K562 (cell line): Measurements from ENCODE around the gene FMNL1. TPM values are rescaled to one million over a fixed set of nuclear protein-coding genes. Genes with fewer than 3 reads are reported as not detected.

Source experiments
- AFF1 ChIP-seq, 2 experiments: fragments of 450-650 bp; IDR thresholded peaks; 2 replicates each; pipeline ENCODE4 v1.6.1; 2018; ENCODE audit warnings: mild to moderate bottlenecking in 2 of 2, low read depth in 1 of 2; ENCODE audit not compliant: partially characterized antibody in 2 of 2
- ELF1 ChIP-seq: fragments of 200-800 bp; sonication (Bioruptor generic); IDR thresholded peaks from 2 replicates; pipeline ENCODE4 v1.6.1; 2016; ENCODE audit warnings: missing genetic modification characterization, missing compliant biosample characterization
- ETV1 ChIP-seq: fragments of 450-650 bp; conservative IDR thresholded peaks from 2 replicates; pipeline ENCODE4 v1.6.1; 2016; ENCODE audit warnings: missing genetic modification characterization, control low read depth, low read depth, missing compliant biosample characterization
- GABPB2 ChIP-seq: fragments of 250-450 bp; sonication (Bioruptor Pico); conservative IDR thresholded peaks from 2 replicates; pipeline ENCODE4 v1.5.1; 2021; ENCODE audit warnings: mild to moderate bottlenecking
- GTF2E2 ChIP-seq: fragments of 200-800 bp; sonication (Bioruptor generic); IDR thresholded peaks from 2 replicates; pipeline ENCODE4 v1.6.1; 2016; ENCODE audit warnings: missing genetic modification characterization, missing compliant biosample characterization
- NCOA6 ChIP-seq: fragments of 450-650 bp; IDR thresholded peaks from 2 replicates; pipeline ENCODE4 v1.6.1; 2017; ENCODE audit warnings: mild to moderate bottlenecking
- NFIC ChIP-seq: fragments of 450-650 bp; IDR thresholded peaks from 2 replicates; pipeline ENCODE4 v1.6.1; 2017; ENCODE audit warnings: mild to moderate bottlenecking, inconsistent platforms
- POLR2AphosphoS5 ChIP-seq: IDR thresholded peaks from 2 replicates; pipeline ENCODE4 v1.6.1; 2011; ENCODE audit warnings: mild to moderate bottlenecking, low read depth, low read length, moderate library complexity; ENCODE audit not compliant: control insufficient read depth, insufficient read depth
- POLR2H ChIP-seq: IDR thresholded peaks from 2 replicates; pipeline ENCODE4 v1.6.1; 2016; ENCODE audit warnings: missing genetic modification characterization, low read depth, mild to moderate bottlenecking, control low read depth, missing compliant biosample characterization, moderate library complexity
- SAFB ChIP-seq: fragments of 200-400 bp; formaldehyde crosslinking; IDR thresholded peaks from 2 replicates; pipeline ENCODE4 v1.6.1; 2017; ENCODE audit warnings: low read depth, low read length, borderline replicate concordance
- SLC30A9 ChIP-seq: fragments of 250-450 bp; sonication (Bioruptor Pico); IDR thresholded peaks from 2 replicates; pipeline ENCODE4 v1.8.0; 2022; ENCODE audit warnings: mild to moderate bottlenecking, moderate library complexity
- SMAD2 ChIP-seq: fragments of 150-350 bp; IDR thresholded peaks from 2 replicates; pipeline ENCODE4 v1.6.1; 2014; ENCODE audit warnings: low read depth, mild to moderate bottlenecking, low read length
- SP1 ChIP-seq: sonication (generic); formaldehyde crosslinking; IDR thresholded peaks from 2 replicates; pipeline ENCODE4 v1.8.1; 2022; ENCODE audit warnings: mild to moderate bottlenecking, missing genetic modification reagents
- SREBF2 ChIP-seq: sonication (generic); formaldehyde crosslinking; IDR thresholded peaks from 2 replicates; pipeline ENCODE4 v1.4.0; 2020; ENCODE audit warnings: mild to moderate bottlenecking, missing genetic modification reagents
- TBL1XR1 ChIP-seq, 2 experiments: IDR thresholded peaks; 2 replicates each; pipeline ENCODE4 v1.6.1; 2012; ENCODE audit warnings: improper control_type of control experiment in 2 of 2, low read length in 2 of 2, mild to moderate bottlenecking in 1 of 2
- ZNF143 ChIP-seq: sonication (generic); formaldehyde crosslinking; IDR thresholded peaks from 2 replicates; pipeline ENCODE4 v1.9.0; 2022; ENCODE audit warnings: mild to moderate bottlenecking, missing genetic modification reagents
- ZNF551 ChIP-seq: fragments of 250-450 bp; sonication (Bioruptor Pico); IDR thresholded peaks from 2 replicates; pipeline ENCODE4 v1.5.0; 2021; ENCODE audit warnings: mild to moderate bottlenecking, moderate library complexity
- ZNF586 ChIP-seq: fragments of 450-650 bp; formaldehyde crosslinking; conservative IDR thresholded peaks from 2 replicates; pipeline ENCODE4 v1.4.0; 2020; ENCODE audit warnings: mild to moderate bottlenecking, moderate library complexity
- polyA plus RNA-seq, 8 experiments: library from polyadenylated mRNA; depleted of rRNA in 4 of 8; stranded (reverse) in 5 of 8; unstranded in 3 of 8; fragments of >200 nt; fragmentation: Nextera tagmentation in 2 of 8; fragmentation: Illumina TruSeq in 1 of 8; extraction: Ambion mirVana in 2 of 8; extraction: Trizol in 1 of 8; gene quantifications; 2 replicates each; pipeline versions ENCODE4 v1.2.1 to v1.2.3, GENCODE V29; 2011 to 2014; ENCODE audit warnings: inconsistent platforms in 1 of 8, missing spikeins in 1 of 8
- total RNA-seq, 7 experiments: library from RNA; depleted of rRNA in 6 of 7; stranded (reverse); fragments of >200 nt in 6 of 7; fragmentation: Illumina TruSeq in 2 of 7; extraction: Trizol in 2 of 7; gene quantifications; 2 replicates each; pipeline versions ENCODE4 v1.2.1 to v1.2.3, GENCODE V29; 2011 to 2021; ENCODE audit warnings: low replicate concordance in 1 of 7
- TF ChIP-seq, protein P1 (sequence below), 2 experiments: fragments of 450-650 bp in 1 of 2; sonication (generic) in 1 of 2; formaldehyde crosslinking in 1 of 2; IDR thresholded peaks in 1 of 2; conservative IDR thresholded peaks in 1 of 2; 2 replicates each; pipeline versions ENCODE4 v1.6.1 to v1.8.1; 2016 to 2023; ENCODE audit warnings: mild to moderate bottlenecking in 2 of 2, moderate library complexity in 2 of 2, inconsistent platforms in 1 of 2, missing genetic modification reagents in 1 of 2

The FMNL1 gene
- total and polyA plus RNA-seq, 9 of the 15 experiments (the other 6 are each of a cell fraction or from before 2014, with no cell fraction given) = 0.70 to 36.6 (median 7.7) TPM

DNA sequence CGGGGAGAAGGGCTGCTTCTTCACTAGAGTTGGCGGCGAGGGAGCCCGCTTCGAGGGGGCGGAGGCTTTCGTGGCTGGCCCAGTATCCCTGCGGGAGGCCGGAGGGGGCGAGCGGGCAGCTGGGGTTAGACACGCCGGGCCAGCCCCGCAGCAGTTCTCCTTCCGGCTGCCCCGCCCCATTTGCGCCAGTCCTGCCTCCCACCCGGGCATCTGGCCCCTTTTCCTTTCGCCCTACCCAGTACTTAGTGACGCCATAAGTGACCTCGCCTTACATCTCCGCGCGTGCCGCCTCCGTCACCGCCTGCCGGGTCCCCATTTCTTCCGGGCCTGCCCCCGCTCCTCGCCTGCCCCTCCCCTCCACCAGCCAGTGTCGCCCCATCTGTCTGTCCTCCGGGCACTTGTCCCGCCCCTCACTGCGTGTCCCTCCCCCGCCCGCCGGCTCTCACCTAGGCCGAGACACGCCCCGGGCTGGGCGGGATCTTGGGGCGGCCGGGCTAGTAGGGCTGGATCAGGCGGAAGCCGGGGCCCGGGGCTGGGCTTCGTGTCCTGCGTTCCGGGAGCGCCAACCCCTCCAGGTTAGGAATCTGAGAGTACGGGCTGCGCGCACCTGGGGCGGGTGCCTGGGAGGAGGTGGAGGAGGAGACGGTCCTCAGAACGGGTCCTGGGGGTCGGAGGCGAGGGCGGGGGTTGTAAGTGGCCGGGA, 25.9 kb downstream of the FMNL1 start (continued):
- TF ChIP-seq AFF1 (IDR thresholded peaks at IDR 0.05; ENCODE audit: low read depth in 1 of 2, partially characterized antibody in 2 of 2) = no peak
- peak in 1 of 2 experiments; percentile 68; a peak in 2 of 4 replicates for TF ChIP-seq TBL1XR1 (IDR thresholded peaks at IDR 0.05; ENCODE audit: low read length in 2 of 2)
- peak; percentile 64 for TF ChIP-seq NFIC
- no peak for TF ChIP-seq SLC30A9 (CRISPR knock-in tag)
- TF ChIP-seq, protein P1, sequence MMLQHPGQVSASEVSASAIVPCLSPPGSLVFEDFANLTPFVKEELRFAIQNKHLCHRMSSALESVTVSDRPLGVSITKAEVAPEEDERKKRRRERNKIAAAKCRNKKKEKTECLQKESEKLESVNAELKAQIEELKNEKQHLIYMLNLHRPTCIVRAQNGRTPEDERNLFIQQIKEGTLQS (IDR thresholded peaks at IDR 0.05) = peak; percentile 54; the same call in 1 of the 2 replicates
- TF ChIP-seq, protein P1 (CRISPR knock-in tag; conservative IDR thresholded peaks at IDR 0.05) = no peak
- TF ChIP-seq ZNF551 (CRISPR knock-in tag) = no peak
- no peak for TF ChIP-seq GTF2E2 (tag)
- TF ChIP-seq ELF1 (tag) = peak; percentile 67
- peak; percentile 68 for TF ChIP-seq POLR2AphosphoS5
- peak; percentile 84 for TF ChIP-seq NCOA6
- TF ChIP-seq SMAD2 = no peak
- TF ChIP-seq ZNF586 (CRISPR knock-in tag) = no peak
- TF ChIP-seq POLR2H (tag) = 0 out of 2 replicates have a peak, but pooled peaks have one; percentile 23
- no peak for TF ChIP-seq SREBF2 (CRISPR knock-in tag)
- TF ChIP-seq SAFB = no peak
- TF ChIP-seq SP1 = peak; percentile 49; the same call in 1 of the 2 replicates
- TF ChIP-seq ETV1 (tag) = 0 out of 2 replicates have a peak, but pooled peaks have one; percentile 44
- no peak for TF ChIP-seq ZNF143 (CRISPR knock-in tag)
- TF ChIP-seq GABPB2 (CRISPR knock-in tag) = no peak
